HFFc6 (cell line): ENCODE results near the gene HOXB6. TPM values are rescaled to one million over a fixed set of nuclear protein-coding genes. Genes with fewer than 3 reads are reported as not detected.

ENCODE experiments used
- DNase-seq: peaks from one replicate; pipeline ENCODE4 v3.0.0-alpha.2; 2018
- H3K27ac Mint-ChIP-seq: 2 replicates; pipeline ENCODE4 v1.8.0; 2020; ENCODE audit warnings: mild to moderate bottlenecking, mixed read lengths
- H3K27me3 Mint-ChIP-seq: 2 replicates; pipeline ENCODE4 v1.8.0; 2021; ENCODE audit warnings: mild to moderate bottlenecking, moderate library complexity, mixed read lengths; ENCODE audit not compliant: insufficient read depth
- H3K36me3 Mint-ChIP-seq: 2 replicates; pipeline ENCODE4 v1.8.0; 2021; ENCODE audit warnings: low read depth, mixed read lengths
- H3K4me1 Mint-ChIP-seq: 2 replicates; pipeline ENCODE4 v1.8.0; 2020; ENCODE audit warnings: low read depth, mixed read lengths
- H3K4me3 Mint-ChIP-seq: 2 replicates; pipeline ENCODE4 v1.8.0; 2020; ENCODE audit warnings: mild to moderate bottlenecking, moderate library complexity, mixed read lengths
- H3K9me3 Mint-ChIP-seq: 2 replicates; pipeline ENCODE4 v1.8.0; 2020; ENCODE audit warnings: mild to moderate bottlenecking, mixed read lengths
- total RNA-seq, 6 experiments: library from RNA; stranded (reverse); fragmentation: NEBNext Ultra II Directional; extraction: Animal tissue kit (Norgen Biotek cat#: 25700); gene quantifications; 2 replicates in 1 of 6; 3 replicates in 5 of 6; pipeline ENCODE4 v1.2.3, GENCODE V29; 2021
- TF ChIP-seq, protein P1 (sequence below): fragments of 200-600 bp; sonication (generic); IDR thresholded peaks from 2 replicates; pipeline ENCODE4 v1.5.0; 2021; ENCODE audit warnings: antibody characterized with exemption, mild to moderate bottlenecking

Gene HOXB6
- total RNA-seq, 6 experiments from 2014 or later = not detected

DNA sequence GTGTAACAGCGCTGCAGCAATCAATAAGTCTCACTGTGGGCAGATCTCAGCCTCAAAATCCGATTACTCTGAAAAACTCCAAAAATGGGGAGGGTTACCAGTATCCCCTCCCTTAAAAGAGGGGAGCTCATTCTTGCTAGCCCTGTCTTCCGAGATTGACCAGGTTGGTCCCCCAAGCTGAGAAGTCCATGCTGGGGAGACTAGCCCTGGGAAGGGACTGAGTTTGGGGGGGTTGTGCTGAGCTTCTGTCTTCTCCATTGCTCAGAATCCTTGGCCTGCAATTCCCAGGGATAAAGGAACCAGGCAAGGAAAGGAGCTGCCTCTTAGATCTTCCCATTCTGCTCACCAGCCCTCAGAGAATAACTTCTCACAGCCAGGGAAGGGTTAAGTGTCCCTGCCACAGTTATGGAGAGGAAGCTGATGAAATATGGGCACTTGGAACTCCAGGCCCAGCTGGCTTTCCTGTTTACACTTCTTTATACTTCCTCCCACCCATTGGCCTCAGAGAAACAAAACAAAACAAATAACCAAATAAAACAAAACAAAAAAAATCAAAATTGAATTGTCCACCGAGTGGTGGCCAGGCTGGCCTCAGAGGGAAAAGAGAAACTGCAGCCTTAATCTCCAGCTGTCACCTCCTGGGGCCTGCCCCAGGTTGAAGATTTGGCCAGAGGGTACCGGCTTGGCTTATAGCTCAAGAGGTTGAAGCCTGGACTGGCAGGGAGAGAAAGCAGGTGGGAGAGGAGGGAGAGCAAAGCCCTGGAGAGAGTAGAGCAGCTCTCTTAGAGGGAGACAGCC lies 17.3 kb downstream of the HOXB6 start:
- TF ChIP-seq, protein P1, sequence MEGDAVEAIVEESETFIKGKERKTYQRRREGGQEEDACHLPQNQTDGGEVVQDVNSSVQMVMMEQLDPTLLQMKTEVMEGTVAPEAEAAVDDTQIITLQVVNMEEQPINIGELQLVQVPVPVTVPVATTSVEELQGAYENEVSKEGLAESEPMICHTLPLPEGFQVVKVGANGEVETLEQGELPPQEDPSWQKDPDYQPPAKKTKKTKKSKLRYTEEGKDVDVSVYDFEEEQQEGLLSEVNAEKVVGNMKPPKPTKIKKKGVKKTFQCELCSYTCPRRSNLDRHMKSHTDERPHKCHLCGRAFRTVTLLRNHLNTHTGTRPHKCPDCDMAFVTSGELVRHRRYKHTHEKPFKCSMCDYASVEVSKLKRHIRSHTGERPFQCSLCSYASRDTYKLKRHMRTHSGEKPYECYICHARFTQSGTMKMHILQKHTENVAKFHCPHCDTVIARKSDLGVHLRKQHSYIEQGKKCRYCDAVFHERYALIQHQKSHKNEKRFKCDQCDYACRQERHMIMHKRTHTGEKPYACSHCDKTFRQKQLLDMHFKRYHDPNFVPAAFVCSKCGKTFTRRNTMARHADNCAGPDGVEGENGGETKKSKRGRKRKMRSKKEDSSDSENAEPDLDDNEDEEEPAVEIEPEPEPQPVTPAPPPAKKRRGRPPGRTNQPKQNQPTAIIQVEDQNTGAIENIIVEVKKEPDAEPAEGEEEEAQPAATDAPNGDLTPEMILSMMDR = no peak
- Mint-ChIP-seq H3K4me1 (peaks cover 27% of the 10 kb centered on the region), H3K27me3 (peaks cover 88% of the 10 kb centered on the region), H3K4me3 (no peak overlapping the region), H3K27ac (no peak overlapping the region), H3K9me3 (no peaks in the 10 kb centered on the region), H3K36me3 (no peaks in the 10 kb centered on the region; the same call in 1 of the 2 replicates)
- no peak for DNase-seq

DNA sequence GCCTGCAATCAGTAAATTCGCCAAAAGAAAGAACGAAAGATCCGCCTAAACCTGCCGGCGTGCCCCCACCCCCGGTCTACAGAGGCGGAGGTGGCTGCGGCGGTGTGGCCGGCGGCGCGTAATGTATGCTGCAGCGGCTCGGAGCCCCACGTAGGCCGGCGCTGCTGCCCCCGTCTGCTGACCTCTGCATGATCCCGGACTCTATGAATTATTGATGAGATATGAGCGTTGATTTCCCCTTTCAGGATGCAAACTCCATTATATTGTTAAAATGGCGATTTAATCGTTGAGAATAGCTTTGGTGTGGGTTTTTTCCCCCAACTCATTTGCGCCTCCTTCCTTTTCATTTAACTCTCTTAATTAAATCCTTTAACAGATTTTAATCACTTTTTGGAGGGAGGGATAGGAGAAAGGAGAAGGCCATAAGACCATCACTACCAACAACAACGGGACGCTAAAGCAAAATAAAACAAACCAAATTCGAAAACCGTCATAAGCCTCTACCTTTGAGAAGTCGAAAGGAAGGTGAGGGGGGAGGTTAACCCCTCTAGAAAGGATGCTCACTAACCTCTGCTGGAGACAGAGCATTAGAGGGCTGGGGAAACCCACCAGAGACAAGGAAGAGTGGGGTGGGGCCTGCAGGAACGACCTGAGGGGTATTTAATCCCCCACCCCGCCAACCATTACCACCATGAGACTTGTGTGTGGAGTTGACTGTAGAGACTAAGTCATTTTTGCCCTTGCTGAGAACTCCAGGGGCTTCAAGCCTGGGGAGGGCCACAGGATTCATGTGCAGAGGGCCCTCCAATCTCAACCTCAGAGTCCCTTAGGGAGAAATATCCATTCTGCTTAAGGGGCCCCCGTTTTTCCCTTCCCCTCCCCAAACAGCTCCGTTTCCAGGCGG lies 18.2 kb downstream of the HOXB6 start:
- Mint-ChIP-seq H3K4me1 (peaks cover 30% of the 10 kb centered on the region), H3K27ac (no peak overlapping the region), H3K36me3 (no peaks in the 10 kb centered on the region; the same call in 1 of the 2 replicates), H3K27me3 (peaks cover 86% of the 10 kb centered on the region), H3K4me3 (peak overlapping the region; percentile 91), H3K9me3 (no peaks in the 10 kb centered on the region)
- TF ChIP-seq, protein P1 = no peak
- DNase-seq = no peak

DNA sequence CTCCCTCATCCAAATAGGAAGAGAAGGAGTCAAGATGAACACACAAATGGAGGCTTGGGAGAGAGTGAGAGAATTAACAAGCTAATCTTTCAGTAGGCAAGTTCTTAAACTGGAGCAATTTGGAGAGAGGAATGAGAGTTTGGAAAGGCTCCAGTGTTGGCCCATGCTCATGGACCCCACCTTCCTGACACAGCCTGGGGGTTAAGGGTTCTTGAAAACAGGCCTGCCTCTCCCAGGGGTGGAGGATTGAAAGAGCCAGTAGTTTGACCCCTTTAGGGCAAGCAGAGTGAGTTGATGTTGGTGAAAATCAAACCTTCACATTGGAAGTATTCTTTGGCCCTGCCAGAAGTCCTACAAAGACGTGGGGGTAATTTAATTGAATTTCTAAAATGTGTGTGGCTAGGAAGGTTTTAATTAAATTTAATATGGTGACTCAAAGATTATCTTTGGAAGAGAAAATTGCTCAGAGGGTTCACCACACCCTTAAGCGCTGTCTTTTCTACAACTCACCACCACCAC lies 20.5 kb downstream of the HOXB6 start:
- TF ChIP-seq, protein P1 = no peak
- H3K27ac Mint-ChIP-seq = no peak overlapping the region
- no peak overlapping the region; the same call in 1 of the 2 replicates for H3K4me3 Mint-ChIP-seq
- no peaks in the 10 kb centered on the region for H3K9me3 Mint-ChIP-seq
- DNase-seq = no peak
- peaks cover 25% of the 10 kb centered on the region for H3K4me1 Mint-ChIP-seq
- H3K27me3 Mint-ChIP-seq = peaks cover 83% of the 10 kb centered on the region
- H3K36me3 Mint-ChIP-seq = no peaks in the 10 kb centered on the region

DNA sequence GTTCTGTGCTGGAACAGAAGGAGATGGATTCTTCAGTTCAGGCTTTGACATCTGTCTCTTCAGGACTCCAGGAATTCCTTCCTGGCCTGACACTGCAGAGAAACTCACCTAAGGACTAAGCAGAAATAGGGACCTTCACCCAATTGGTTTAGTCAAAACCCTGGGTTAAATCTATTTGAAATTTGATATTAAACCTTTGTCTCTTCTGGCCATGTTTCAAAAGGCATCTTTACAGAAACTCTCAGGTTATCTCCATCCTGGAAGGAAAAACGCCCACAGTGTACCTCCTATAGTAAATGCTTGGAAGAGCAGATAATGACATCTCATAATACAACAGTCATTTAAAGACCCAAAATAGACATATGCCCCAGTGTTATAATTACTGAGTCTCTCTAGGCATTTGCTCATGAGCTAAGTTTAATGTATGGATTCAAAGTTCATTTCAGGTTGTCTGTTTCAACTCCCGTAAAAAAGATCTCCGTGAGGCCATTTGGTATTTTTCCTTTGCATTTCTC lies 21.0 kb downstream of the HOXB6 start:
- Mint-ChIP-seq H3K9me3 (no peaks in the 10 kb centered on the region), H3K4me3 (no peak overlapping the region), H3K27ac (no peak overlapping the region), H3K27me3 (peaks cover 83% of the 10 kb centered on the region), H3K36me3 (no peaks in the 10 kb centered on the region), H3K4me1 (peaks cover 25% of the 10 kb centered on the region)
- TF ChIP-seq, protein P1 = no peak
- no peak for DNase-seq

DNA sequence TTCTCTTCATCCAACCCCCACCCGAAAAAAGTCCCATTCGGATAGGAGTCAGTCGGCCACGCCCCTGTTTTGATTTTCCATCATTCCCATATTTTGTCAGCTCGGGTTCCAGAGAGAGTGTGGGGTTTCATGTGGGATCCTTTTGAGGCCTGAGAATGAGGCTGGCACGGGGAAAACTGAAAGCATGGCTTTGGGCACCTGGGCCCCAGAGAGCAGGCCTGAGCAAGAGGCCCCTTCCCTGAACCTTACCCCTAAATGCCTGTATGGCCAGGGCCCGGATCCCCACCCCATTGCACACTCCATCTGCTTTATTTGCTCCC lies 22.1 kb downstream of the HOXB6 start:
- peaks cover 77% of the 10 kb centered on the region for H3K27me3 Mint-ChIP-seq
- H3K4me3 Mint-ChIP-seq = no peak overlapping the region
- peaks cover 25% of the 10 kb centered on the region for H3K4me1 Mint-ChIP-seq
- no peaks in the 10 kb centered on the region for H3K36me3 Mint-ChIP-seq
- no peaks in the 10 kb centered on the region for H3K9me3 Mint-ChIP-seq
- no peak for DNase-seq
- TF ChIP-seq, protein P1 = no peak
- no peak overlapping the region for H3K27ac Mint-ChIP-seq
